GM23338 (cell line): ENCODE results near the gene ROCK1. TPM values are rescaled to one million over a fixed set of nuclear protein-coding genes. Genes with fewer than 3 reads are reported as not detected.
A peak's percentile ranks its signal among the peaks of the same experiment; 100 is the strongest.

Experiments
- ATAC-seq: fragments of 200-7000 bp; cut with Tn5 transposase; 3 replicates; pipeline ENCODE4 v1.9.1; 2020
- DNase-seq: peaks from one replicate; pipeline ENCODE4 v3.0.0-alpha.2; 2015; ENCODE audit warnings: low spot score
- H2AFZ ChIP-seq: fragments of 200-600 bp; sonication (generic); 2 replicates; pipeline ENCODE4 v1.8.0; 2016; ENCODE audit warnings: antibody characterized with exemption, mild to moderate bottlenecking, moderate library complexity
- H3F3A ChIP-seq: fragments of 200-600 bp; sonication (generic); replicated peaks from 2 replicates; pipeline ENCODE4 v1.8.0; 2017; ENCODE audit warnings: antibody characterized with exemption, mixed run types, low read depth
- H3K27ac ChIP-seq: fragments of 200-600 bp; sonication (generic); 2 replicates; pipeline ENCODE4 v1.6.1; 2016; ENCODE audit warnings: low read depth
- H3K27me3 ChIP-seq: fragments of 200-600 bp; sonication (generic); 2 replicates; pipeline ENCODE4 v1.8.0; 2016; ENCODE audit warnings: mild to moderate bottlenecking, mixed run types, moderate library complexity; ENCODE audit not compliant: insufficient read depth
- H3K36me3 ChIP-seq: fragments of 200-600 bp; sonication (generic); 2 replicates; pipeline ENCODE4 v1.8.0; 2016; ENCODE audit warnings: mild to moderate bottlenecking; ENCODE audit not compliant: insufficient read depth
- H3K4me1 ChIP-seq: fragments of 200-600 bp; sonication (generic); 2 replicates; pipeline ENCODE4 v1.8.0; 2016; ENCODE audit warnings: mild to moderate bottlenecking, moderate library complexity; ENCODE audit not compliant: insufficient read depth
- H3K4me2 ChIP-seq: fragments of 200-600 bp; sonication (generic); 2 replicates; pipeline ENCODE4 v1.7.1; 2017; ENCODE audit warnings: mixed run types
- H3K4me3 ChIP-seq: fragments of 200-600 bp; sonication (generic); 2 replicates; pipeline ENCODE4 v1.6.1; 2016; ENCODE audit warnings: mixed run types
- H3K79me2 ChIP-seq: fragments of 200-600 bp; sonication (generic); replicated peaks from 2 replicates; pipeline ENCODE4 v1.8.0; 2017; ENCODE audit warnings: mild to moderate bottlenecking; ENCODE audit not compliant: insufficient read depth
- H3K9me2 ChIP-seq: fragments of 200-600 bp; sonication (generic); 2 replicates; pipeline ENCODE4 v1.8.0; 2017; ENCODE audit not compliant: insufficient read depth
- H4K20me1 ChIP-seq: fragments of 200-600 bp; sonication (generic); replicated peaks from 2 replicates; pipeline ENCODE4 v1.8.0; 2017; ENCODE audit warnings: mild to moderate bottlenecking; ENCODE audit not compliant: insufficient read depth
- H3K27ac Mint-ChIP-seq: 2 replicates; pipeline ENCODE4 v1.8.0; 2020; ENCODE audit warnings: inconsistent platforms, mild to moderate bottlenecking, moderate library complexity, mixed read lengths
- H3K27me3 Mint-ChIP-seq: 3 replicates; pipeline ENCODE4 v1.8.0; 2022; ENCODE audit warnings: low read depth, mild to moderate bottlenecking, moderate library complexity, mixed read lengths, inconsistent platforms; ENCODE audit not compliant: insufficient read depth, poor library complexity
- H3K36me3 Mint-ChIP-seq: 3 replicates; pipeline ENCODE4 v1.8.0; 2021; ENCODE audit warnings: low read depth, mild to moderate bottlenecking, inconsistent platforms, moderate library complexity, mixed read lengths
- H3K4me1 Mint-ChIP-seq: 3 replicates; pipeline ENCODE4 v1.8.0; 2020; ENCODE audit warnings: mild to moderate bottlenecking, inconsistent platforms, mixed read lengths
- H3K4me3 Mint-ChIP-seq: 3 replicates; pipeline ENCODE4 v1.8.0; 2021; ENCODE audit warnings: moderate library complexity, mild to moderate bottlenecking, inconsistent platforms, mixed read lengths
- H3K9me3 Mint-ChIP-seq: 3 replicates; pipeline ENCODE4 v1.8.0; 2020; ENCODE audit warnings: moderate library complexity, mild to moderate bottlenecking, inconsistent platforms, mixed read lengths
- CREB1 ChIP-seq: fragments of 250-450 bp; sonication (Bioruptor Pico); IDR thresholded peaks from 2 replicates; pipeline ENCODE4 v1.5.0; 2020; ENCODE audit warnings: low read depth, mild to moderate bottlenecking, moderate library complexity
- EZH2 ChIP-seq: fragments of 200-600 bp; sonication (generic); IDR thresholded peaks from one replicate; pipeline ENCODE4 v1.8.0; 2017; ENCODE audit warnings: antibody characterized with exemption, mild to moderate bottlenecking, low read depth; ENCODE audit not compliant: unreplicated experiment
- EZH2phosphoT487 ChIP-seq: fragments of 200-600 bp; sonication (generic); IDR thresholded peaks from one replicate; pipeline ENCODE4 v1.8.1; 2018; ENCODE audit warnings: antibody characterized with exemption; ENCODE audit not compliant: unreplicated experiment
- JUNB ChIP-seq: IDR thresholded peaks from one replicate; pipeline ENCODE4 v1.6.1; 2016; ENCODE audit warnings: antibody characterized with exemption; ENCODE audit not compliant: unreplicated experiment
- NANOG ChIP-seq: IDR thresholded peaks from 2 replicates; pipeline ENCODE4 v1.6.1; 2016; ENCODE audit warnings: antibody characterized with exemption, borderline replicate concordance
- POLR2AphosphoS5 ChIP-seq: IDR thresholded peaks from 2 replicates; pipeline ENCODE4 v1.6.1; 2016; ENCODE audit warnings: antibody characterized with exemption, low read depth
- STAT1 ChIP-seq: IDR thresholded peaks from one replicate; pipeline ENCODE4 v1.6.1; 2016; ENCODE audit warnings: antibody characterized with exemption; ENCODE audit not compliant: unreplicated experiment
- ZNF114 ChIP-seq: fragments of 250-450 bp; sonication (Bioruptor Pico); IDR thresholded peaks from 2 replicates; pipeline ENCODE4 v1.5.0; 2020; ENCODE audit warnings: mild to moderate bottlenecking, moderate library complexity
- ZNF331 ChIP-seq: fragments of 250-450 bp; sonication (Bioruptor Pico); IDR thresholded peaks from 2 replicates; pipeline ENCODE4 v1.5.0; 2020; ENCODE audit warnings: low read depth, mild to moderate bottlenecking, moderate library complexity
- polyA plus RNA-seq: library from polyadenylated mRNA; unstranded; fragments of >200 nt; fragmentation: Nextera tagmentation; extraction: Ambion mirVana; gene quantifications from 2 replicates; pipeline ENCODE4 v1.2.1, GENCODE V29; 2016
- total RNA-seq: library from RNA; depleted of rRNA; stranded (reverse); fragments of >200 nt; shearing (Covaris generic); gene quantifications from 2 replicates; pipeline ENCODE4 v1.2.3, GENCODE V29; 2014
- TF ChIP-seq, protein P1 (sequence below): IDR thresholded peaks from 2 replicates; pipeline ENCODE4 v1.6.1; 2016; ENCODE audit warnings: antibody characterized with exemption
- TF ChIP-seq, protein P2 (sequence below): fragments of 250-450 bp; sonication (Bioruptor Pico); IDR thresholded peaks from 2 replicates; pipeline ENCODE4 v1.5.0; 2020; ENCODE audit warnings: mild to moderate bottlenecking, moderate library complexity
- TF ChIP-seq, protein P3 (sequence below), 2 experiments: fragments of 200-600 bp in 1 of 2; sonication (generic) in 1 of 2; conservative IDR thresholded peaks; 2 replicates each; pipeline versions ENCODE4 v1.5.1 to v1.6.1; 2016 to 2017; ENCODE audit warnings: antibody characterized with exemption in 2 of 2, low read depth in 2 of 2, mild to moderate bottlenecking in 2 of 2, moderate library complexity in 1 of 2
- TF ChIP-seq, protein P4 (sequence below): IDR thresholded peaks from one replicate; pipeline ENCODE4 v1.6.1; 2018; ENCODE audit warnings: antibody characterized with exemption; ENCODE audit not compliant: unreplicated experiment

ROCK1 gene
- total and polyA plus RNA-seq, 2 experiments from 2014 or later, result 37.2 to 42.8 TPM

DNA sequence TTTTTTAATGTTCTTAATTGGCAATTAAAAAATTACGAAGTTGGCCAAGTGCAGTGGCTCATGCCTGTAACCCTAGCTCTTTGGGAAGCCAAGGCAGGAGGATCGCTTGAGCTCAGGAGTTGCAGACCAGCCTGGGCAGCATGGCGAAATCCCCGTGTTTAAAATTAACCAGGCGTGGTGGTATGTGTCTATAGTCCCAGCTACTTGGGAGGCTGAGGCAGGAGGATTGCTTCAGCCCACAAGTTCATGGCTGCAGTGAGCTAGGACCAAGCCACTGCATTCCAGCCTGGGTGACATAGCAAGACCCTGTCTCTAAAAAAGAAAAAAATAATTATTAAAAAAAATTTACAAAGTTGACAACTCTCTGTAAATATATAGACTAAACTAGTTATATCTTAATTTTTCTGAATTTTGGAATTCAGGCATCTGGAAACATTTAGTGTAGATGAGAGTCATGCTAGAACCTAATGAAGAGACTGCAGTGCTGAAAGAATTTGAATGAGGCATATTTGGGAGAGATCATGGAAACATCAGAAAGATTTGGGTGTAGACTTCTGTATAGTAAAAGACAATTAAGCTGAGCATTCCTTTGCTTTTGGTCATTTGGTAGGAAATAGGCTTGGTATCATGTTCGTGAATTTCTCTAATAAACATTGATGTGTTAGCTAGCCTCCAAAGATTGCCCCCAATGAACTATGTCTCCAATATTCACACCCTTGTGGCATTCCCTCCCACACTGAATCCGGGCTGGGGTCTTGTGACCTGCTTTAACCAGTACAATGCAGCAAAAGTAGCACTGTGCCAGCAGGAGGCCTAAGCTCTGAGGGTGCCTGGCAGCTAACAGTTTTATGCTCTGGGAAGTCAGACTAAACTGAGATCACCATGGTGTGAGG is 4.2 kb upstream of the ROCK1 start:
- Mint-ChIP-seq H3K4me1 (peaks cover 27% of the 10 kb centered on the region), H3K36me3 (no peaks in the 10 kb centered on the region), H3K4me3 (no peak overlapping the region), H3K27me3 (peaks cover 6% of the 10 kb centered on the region), H3K9me3 (no peaks in the 10 kb centered on the region), H3K27ac (no peak overlapping the region)
- H3K4me1 ChIP-seq, result peaks cover 40% of the 10 kb centered on the region
- H3K27ac ChIP-seq, result no peak overlapping the region
- H3K79me2 ChIP-seq, result peaks cover under 1% of the 10 kb centered on the region; the same call in 1 of the 2 replicates
- no peaks in the 10 kb centered on the region for H3K36me3 ChIP-seq
- no peaks in the 10 kb centered on the region for H3F3A ChIP-seq
- no peaks in the 10 kb centered on the region for H3K9me2 ChIP-seq
- peak; percentile 48 for DNase-seq
- H3K27me3 ChIP-seq, result peaks cover 11% of the 10 kb centered on the region
- no peak overlapping the region for H3K4me3 ChIP-seq
- no peak for ATAC-seq
- 0 out of 2 replicates have a peak overlapping the region, but pooled peaks have one; percentile 2 for H2AFZ ChIP-seq
- TF ChIP-seq STAT1, result no peak
- TF ChIP-seq, protein P1, sequence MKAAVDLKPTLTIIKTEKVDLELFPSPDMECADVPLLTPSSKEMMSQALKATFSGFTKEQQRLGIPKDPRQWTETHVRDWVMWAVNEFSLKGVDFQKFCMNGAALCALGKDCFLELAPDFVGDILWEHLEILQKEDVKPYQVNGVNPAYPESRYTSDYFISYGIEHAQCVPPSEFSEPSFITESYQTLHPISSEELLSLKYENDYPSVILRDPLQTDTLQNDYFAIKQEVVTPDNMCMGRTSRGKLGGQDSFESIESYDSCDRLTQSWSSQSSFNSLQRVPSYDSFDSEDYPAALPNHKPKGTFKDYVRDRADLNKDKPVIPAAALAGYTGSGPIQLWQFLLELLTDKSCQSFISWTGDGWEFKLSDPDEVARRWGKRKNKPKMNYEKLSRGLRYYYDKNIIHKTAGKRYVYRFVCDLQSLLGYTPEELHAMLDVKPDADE, result no peak
- no peak for TF ChIP-seq CREB1
- TF ChIP-seq ZNF114 (CRISPR knock-in tag), result no peak
- no peak for TF ChIP-seq NANOG
- TF ChIP-seq POLR2AphosphoS5, result no peak
- no peak for TF ChIP-seq JUNB
- no peak for TF ChIP-seq EZH2phosphoT487
- TF ChIP-seq, protein P2, sequence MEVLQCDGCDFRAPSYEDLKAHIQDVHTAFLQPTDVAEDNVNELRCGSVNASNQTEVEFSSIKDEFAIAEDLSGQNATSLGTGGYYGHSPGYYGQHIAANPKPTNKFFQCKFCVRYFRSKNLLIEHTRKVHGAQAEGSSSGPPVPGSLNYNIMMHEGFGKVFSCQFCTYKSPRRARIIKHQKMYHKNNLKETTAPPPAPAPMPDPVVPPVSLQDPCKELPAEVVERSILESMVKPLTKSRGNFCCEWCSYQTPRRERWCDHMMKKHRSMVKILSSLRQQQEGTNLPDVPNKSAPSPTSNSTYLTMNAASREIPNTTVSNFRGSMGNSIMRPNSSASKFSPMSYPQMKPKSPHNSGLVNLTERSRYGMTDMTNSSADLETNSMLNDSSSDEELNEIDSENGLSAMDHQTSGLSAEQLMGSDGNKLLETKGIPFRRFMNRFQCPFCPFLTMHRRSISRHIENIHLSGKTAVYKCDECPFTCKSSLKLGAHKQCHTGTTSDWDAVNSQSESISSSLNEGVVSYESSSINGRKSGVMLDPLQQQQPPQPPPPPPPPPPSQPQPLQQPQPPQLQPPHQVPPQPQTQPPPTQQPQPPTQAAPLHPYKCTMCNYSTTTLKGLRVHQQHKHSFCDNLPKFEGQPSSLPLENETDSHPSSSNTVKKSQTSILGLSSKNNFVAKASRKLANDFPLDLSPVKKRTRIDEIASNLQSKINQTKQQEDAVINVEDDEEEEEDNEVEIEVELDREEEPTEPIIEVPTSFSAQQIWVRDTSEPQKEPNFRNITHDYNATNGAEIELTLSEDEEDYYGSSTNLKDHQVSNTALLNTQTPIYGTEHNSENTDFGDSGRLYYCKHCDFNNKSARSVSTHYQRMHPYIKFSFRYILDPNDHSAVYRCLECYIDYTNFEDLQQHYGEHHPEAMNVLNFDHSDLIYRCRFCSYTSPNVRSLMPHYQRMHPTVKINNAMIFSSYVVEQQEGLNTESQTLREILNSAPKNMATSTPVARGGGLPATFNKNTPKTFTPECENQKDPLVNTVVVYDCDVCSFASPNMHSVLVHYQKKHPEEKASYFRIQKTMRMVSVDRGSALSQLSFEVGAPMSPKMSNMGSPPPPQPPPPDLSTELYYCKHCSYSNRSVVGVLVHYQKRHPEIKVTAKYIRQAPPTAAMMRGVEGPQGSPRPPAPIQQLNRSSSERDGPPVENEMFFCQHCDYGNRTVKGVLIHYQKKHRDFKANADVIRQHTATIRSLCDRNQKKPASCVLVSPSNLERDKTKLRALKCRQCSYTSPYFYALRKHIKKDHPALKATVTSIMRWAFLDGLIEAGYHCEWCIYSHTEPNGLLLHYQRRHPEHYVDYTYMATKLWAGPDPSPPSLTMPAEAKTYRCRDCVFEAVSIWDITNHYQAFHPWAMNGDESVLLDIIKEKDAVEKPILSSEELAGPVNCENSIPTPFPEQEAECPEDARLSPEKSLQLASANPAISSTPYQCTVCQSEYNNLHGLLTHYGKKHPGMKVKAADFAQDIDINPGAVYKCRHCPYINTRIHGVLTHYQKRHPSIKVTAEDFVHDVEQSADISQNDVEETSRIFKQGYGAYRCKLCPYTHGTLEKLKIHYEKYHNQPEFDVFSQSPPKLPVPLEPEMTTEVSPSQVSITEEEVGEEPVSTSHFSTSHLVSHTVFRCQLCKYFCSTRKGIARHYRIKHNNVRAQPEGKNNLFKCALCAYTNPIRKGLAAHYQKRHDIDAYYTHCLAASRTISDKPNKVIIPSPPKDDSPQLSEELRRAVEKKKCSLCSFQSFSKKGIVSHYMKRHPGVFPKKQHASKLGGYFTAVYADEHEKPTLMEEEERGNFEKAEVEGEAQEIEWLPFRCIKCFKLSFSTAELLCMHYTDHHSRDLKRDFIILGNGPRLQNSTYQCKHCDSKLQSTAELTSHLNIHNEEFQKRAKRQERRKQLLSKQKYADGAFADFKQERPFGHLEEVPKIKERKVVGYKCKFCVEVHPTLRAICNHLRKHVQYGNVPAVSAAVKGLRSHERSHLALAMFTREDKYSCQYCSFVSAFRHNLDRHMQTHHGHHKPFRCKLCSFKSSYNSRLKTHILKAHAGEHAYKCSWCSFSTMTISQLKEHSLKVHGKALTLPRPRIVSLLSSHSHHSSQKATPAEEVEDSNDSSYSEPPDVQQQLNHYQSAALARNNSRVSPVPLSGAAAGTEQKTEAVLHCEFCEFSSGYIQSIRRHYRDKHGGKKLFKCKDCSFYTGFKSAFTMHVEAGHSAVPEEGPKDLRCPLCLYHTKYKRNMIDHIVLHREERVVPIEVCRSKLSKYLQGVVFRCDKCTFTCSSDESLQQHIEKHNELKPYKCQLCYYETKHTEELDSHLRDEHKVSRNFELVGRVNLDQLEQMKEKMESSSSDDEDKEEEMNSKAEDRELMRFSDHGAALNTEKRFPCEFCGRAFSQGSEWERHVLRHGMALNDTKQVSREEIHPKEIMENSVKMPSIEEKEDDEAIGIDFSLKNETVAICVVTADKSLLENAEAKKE, result no peak
- no peak for TF ChIP-seq EZH2
- no peak for TF ChIP-seq ZNF331 (CRISPR knock-in tag)
- TF ChIP-seq, protein P3, sequence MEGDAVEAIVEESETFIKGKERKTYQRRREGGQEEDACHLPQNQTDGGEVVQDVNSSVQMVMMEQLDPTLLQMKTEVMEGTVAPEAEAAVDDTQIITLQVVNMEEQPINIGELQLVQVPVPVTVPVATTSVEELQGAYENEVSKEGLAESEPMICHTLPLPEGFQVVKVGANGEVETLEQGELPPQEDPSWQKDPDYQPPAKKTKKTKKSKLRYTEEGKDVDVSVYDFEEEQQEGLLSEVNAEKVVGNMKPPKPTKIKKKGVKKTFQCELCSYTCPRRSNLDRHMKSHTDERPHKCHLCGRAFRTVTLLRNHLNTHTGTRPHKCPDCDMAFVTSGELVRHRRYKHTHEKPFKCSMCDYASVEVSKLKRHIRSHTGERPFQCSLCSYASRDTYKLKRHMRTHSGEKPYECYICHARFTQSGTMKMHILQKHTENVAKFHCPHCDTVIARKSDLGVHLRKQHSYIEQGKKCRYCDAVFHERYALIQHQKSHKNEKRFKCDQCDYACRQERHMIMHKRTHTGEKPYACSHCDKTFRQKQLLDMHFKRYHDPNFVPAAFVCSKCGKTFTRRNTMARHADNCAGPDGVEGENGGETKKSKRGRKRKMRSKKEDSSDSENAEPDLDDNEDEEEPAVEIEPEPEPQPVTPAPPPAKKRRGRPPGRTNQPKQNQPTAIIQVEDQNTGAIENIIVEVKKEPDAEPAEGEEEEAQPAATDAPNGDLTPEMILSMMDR (conservative IDR thresholded peaks at IDR 0.05; ENCODE audit: low read depth in 2 of 2), result no peak
- TF ChIP-seq, protein P4, sequence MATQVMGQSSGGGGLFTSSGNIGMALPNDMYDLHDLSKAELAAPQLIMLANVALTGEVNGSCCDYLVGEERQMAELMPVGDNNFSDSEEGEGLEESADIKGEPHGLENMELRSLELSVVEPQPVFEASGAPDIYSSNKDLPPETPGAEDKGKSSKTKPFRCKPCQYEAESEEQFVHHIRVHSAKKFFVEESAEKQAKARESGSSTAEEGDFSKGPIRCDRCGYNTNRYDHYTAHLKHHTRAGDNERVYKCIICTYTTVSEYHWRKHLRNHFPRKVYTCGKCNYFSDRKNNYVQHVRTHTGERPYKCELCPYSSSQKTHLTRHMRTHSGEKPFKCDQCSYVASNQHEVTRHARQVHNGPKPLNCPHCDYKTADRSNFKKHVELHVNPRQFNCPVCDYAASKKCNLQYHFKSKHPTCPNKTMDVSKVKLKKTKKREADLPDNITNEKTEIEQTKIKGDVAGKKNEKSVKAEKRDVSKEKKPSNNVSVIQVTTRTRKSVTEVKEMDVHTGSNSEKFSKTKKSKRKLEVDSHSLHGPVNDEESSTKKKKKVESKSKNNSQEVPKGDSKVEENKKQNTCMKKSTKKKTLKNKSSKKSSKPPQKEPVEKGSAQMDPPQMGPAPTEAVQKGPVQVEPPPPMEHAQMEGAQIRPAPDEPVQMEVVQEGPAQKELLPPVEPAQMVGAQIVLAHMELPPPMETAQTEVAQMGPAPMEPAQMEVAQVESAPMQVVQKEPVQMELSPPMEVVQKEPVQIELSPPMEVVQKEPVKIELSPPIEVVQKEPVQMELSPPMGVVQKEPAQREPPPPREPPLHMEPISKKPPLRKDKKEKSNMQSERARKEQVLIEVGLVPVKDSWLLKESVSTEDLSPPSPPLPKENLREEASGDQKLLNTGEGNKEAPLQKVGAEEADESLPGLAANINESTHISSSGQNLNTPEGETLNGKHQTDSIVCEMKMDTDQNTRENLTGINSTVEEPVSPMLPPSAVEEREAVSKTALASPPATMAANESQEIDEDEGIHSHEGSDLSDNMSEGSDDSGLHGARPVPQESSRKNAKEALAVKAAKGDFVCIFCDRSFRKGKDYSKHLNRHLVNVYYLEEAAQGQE, result no peak
- no peaks in the 10 kb centered on the region for H4K20me1 ChIP-seq
- H3K4me2 ChIP-seq, result 0 out of 2 replicates have a peak overlapping the region, but pooled peaks have one; percentile 7
